ENCODE data around the gene SLC10A3.
A peak's percentile ranks its signal among the peaks of the same experiment; 100 is the strongest.

Gene SLC10A3

GRCh38 chrX:154443992-154444754, 46.3 kb downstream of the SLC10A3 start, which contains the start of gene FAM50A:
FAM50A (plus strand) TSS chrX:154444141; CDS start chrX:154444236, 95 bp downstream.
- in situ Hi-C loops (cut with HindIII; ENCODE audit: low sequenced_read_pairs) = no loop called here
- no peak for TF ChIP-seq CTCF (IDR thresholded peaks at IDR 0.05; ENCODE audit: low read depth, low read length)
- DNase-seq (ENCODE audit: low read depth, low spot score) = peak; percentile 41
- peak within 1 kb of the TSS; percentile 55 for H3K4me3 ChIP-seq (ENCODE audit: low read depth, low read length)

GRCh38 chrX:154443479-154443910, 46.9 kb downstream of the SLC10A3 start:
- in situ Hi-C loops (cut with HindIII; ENCODE audit: low sequenced_read_pairs) = no loop called here
- no peak for DNase-seq (ENCODE audit: low read depth, low spot score)
- H3K4me3 ChIP-seq (ENCODE audit: low read depth, low read length) = peak overlapping the region; percentile 20
- no peak for TF ChIP-seq CTCF (IDR thresholded peaks at IDR 0.05; ENCODE audit: low read depth, low read length)

- H3K4me3 ChIP-seq (ENCODE audit: low read depth, low read length) = no peak overlapping the region
- TF ChIP-seq CTCF (IDR thresholded peaks at IDR 0.05; ENCODE audit: low read depth, low read length) = no peak
- in situ Hi-C loops (cut with HindIII; ENCODE audit: low sequenced_read_pairs) = no loop called here
- DNase-seq (ENCODE audit: low read depth, low spot score) = no peak
These were observed 48.3 kb downstream of the SLC10A3 start for GRCh38 chrX:154441984-154442707.

GRCh38 chrX:154441564-154441963, 48.9 kb downstream of the SLC10A3 start:
- no peak overlapping the region for H3K4me3 ChIP-seq (ENCODE audit: low read depth, low read length)
- TF ChIP-seq CTCF (IDR thresholded peaks at IDR 0.05; ENCODE audit: low read depth, low read length) = no peak
- no peak for DNase-seq (ENCODE audit: low read depth, low spot score)
- in situ Hi-C loops (cut with HindIII; ENCODE audit: low sequenced_read_pairs) = no loop called here

- in situ Hi-C loops (cut with HindIII; ENCODE audit: low sequenced_read_pairs) = no loop called here
- H3K4me3 ChIP-seq (ENCODE audit: low read depth, low read length) = no peak overlapping the region
- DNase-seq (ENCODE audit: low read depth, low spot score) = no peak
- TF ChIP-seq CTCF (IDR thresholded peaks at IDR 0.05; ENCODE audit: low read depth, low read length) = no peak
These were observed 49.6 kb downstream of the SLC10A3 start for GRCh38 chrX:154440623-154441357.

- no peak overlapping the region for H3K4me3 ChIP-seq (ENCODE audit: low read depth, low read length)
- DNase-seq (ENCODE audit: low read depth, low spot score) = no peak
- in situ Hi-C loops (cut with HindIII; ENCODE audit: low sequenced_read_pairs) = no loop called here
- TF ChIP-seq CTCF (IDR thresholded peaks at IDR 0.05; ENCODE audit: low read depth, low read length) = no peak
These were observed 50.6 kb downstream of the SLC10A3 start for GRCh38 chrX:154439841-154440240.
